ENCODE results near the gene COL4A2.

DNA sequence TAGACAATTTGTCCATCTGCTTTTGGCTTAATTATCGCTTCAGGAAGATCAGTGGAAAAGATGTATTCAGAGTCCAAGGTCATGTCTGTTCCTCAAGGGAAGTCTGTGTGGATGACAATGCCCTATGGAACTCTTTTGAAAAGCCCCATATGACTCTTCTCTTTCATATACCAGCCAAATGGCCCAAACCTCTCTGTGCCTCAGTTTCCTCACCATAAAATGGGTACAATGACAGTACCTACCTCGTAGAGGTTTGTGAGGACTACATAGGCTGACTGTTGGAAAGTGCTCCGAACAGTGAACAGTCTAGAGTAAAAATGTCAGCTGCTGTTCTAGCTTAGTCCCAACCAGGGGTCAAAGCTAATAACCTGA is 104.6 kb downstream of the COL4A2 start:
- TF ChIP-seq CTCF (conservative IDR thresholded peaks at IDR 0.05; ENCODE audit: low read length) = no peak
- TF ChIP-seq EZH2phosphoT487 (IDR thresholded peaks at IDR 0.05; ENCODE audit: borderline replicate concordance) = no peak
